ENCODE measurements around the gene CT45A7. TPM values are rescaled to one million over a fixed set of nuclear protein-coding genes. Genes with fewer than 3 reads are reported as not detected.
"Not testable (repeated sequence)": the region's sequence is repeated elsewhere in the genome, so short reads cannot be mapped to it uniquely, and the experiment has no call there.

Gene CT45A7
- not detected for total RNA-seq

GRCh38 chrX:135837180-135837579 is at the start of gene CT45A7:
Gene CT45A7, minus strand, starts transcription at chrX:135837280. Its CDS starts 3,747 bp downstream, at chrX:135833533.
- DNase-seq: not testable (repeated sequence)

DNA sequence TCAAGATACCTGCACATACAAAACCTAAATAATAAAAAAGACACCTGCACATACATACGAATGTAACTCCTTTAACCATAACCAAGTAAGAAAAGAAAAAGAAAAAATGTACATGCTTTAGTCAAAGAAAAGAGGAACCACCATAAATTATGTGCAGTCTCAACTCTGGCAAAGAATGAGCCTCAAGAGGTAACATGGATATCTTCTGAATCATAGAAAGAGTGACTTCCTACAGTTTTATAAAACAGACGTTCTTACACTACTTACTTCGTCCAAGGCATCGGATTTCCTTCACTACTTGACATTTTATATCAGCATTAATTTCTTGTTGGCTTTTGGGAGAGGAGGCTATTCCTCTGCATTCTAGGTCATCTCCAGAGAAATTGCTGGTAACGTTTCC is 45.7 kb upstream of the CT45A7 start:
- not testable (repeated sequence) for DNase-seq

GRCh38 chrX:135871712-135872111 is 34.6 kb upstream of the CT45A7 start, which contains the start of gene CT45A9:
Gene CT45A9, minus strand, starts transcription at chrX:135871812. Its CDS starts 3,751 bp downstream, at chrX:135868061.
- not testable (repeated sequence) for DNase-seq

DNA sequence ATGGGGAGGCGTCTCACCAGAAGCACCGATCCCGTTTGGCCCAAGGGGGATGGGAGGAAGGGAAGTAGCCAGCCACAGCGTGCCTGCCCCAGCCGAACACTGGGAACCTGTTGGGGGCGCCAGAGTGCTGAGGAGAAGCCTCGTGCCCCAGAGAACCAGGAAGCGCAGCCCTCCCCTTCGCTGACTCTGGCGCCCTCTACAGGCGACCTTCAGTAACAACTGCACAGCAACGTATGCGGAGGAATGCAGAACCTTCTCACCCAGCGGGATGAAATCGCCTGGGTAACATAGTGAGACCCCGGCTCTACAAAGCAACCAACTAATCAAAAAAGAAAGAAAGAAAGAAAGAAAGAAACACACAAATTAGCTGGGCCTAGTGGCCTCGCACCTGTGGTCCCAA is 17.4 kb upstream of the CT45A7 start, which contains the start of gene CT45A8:
Gene CT45A8, minus strand, starts transcription at position 101 of the 400 bp plus-strand sequence. CDS start 3,755 bp downstream, outside the sequence.
- not testable (repeated sequence) for DNase-seq

GRCh38 chrX:135819912-135820311 is 17.2 kb downstream of the CT45A7 start, which contains the start of gene CT45A2:
Gene CT45A2, minus strand, starts transcription at chrX:135820012. Its CDS starts 3,747 bp downstream, at chrX:135816265.
- DNase-seq: not testable (repeated sequence)

DNA sequence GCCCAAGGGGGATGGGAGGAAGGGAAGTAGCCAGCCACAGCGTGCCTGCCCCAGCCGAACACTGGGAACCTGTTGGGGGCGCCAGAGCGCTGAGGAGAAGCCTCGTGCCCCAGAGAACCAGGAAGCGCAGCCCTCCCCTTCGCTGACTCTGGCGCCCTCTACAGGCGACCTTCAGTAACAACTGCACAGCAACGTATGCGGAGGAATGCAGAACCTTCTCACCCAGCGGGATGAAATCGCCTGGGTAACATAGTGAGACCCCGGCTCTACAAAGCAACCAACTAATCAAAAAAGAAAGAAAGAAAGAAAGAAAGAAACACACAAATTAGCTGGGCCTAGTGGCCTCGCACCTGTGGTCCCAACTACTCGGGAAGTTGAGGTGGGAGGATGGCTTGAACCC is 34.4 kb downstream of the CT45A7 start, which contains the start of gene CT45A6:
Gene CT45A6, minus strand, starts transcription at position 101 of the 400 bp plus-strand sequence. CDS start 3,794 bp downstream, outside the sequence.
- DNase-seq: not testable (repeated sequence)

- DNase-seq: not testable (repeated sequence)
These were observed 51.7 kb downstream of the CT45A7 start, which contains the start of gene CT45A5 for GRCh38 chrX:135785403-135785802. Gene CT45A5, minus strand, starts transcription at chrX:135785503. Its CDS starts 3,774 bp downstream, at chrX:135781729.

All from effector CD4-positive, alpha-beta T cell (primary cell).